ENCODE data around the gene TBKBP1.

The TBKBP1 gene

GRCh38 chr17:47716375-47716774, 22.4 kb downstream of the TBKBP1 start:
- no peak for DNase-seq

- DNase-seq, result peak in 1 of 2 experiments; percentile 30
Observed at GRCh38 chr17:47717261-47717697, 23.3 kb downstream of the TBKBP1 start.

- no peak for DNase-seq
Observed at GRCh38 chr17:47717979-47718621, 24.1 kb downstream of the TBKBP1 start.

- DNase-seq, result no peak
Observed at GRCh38 chr17:47718634-47719405, 24.9 kb downstream of the TBKBP1 start.

GRCh38 chr17:47719411-47720152, 25.6 kb downstream of the TBKBP1 start:
- peak; percentile 24 to 33 for DNase-seq

- DNase-seq, result no peak
Observed at GRCh38 chr17:47720196-47720595, 26.2 kb downstream of the TBKBP1 start.

- DNase-seq, result no peak
Observed at GRCh38 chr17:47720754-47721533, 27.0 kb downstream of the TBKBP1 start.

- no peak for DNase-seq
Observed at GRCh38 chr17:47721725-47722124, 27.8 kb downstream of the TBKBP1 start.

GRCh38 chr17:47724705-47725104, 30.7 kb downstream of the TBKBP1 start:
- DNase-seq, result no peak

GRCh38 chr17:47725446-47726111, 31.6 kb downstream of the TBKBP1 start:
- no peak for DNase-seq

- DNase-seq, result no peak
Observed at GRCh38 chr17:47726796-47727703, 33.1 kb downstream of the TBKBP1 start.

- DNase-seq, result no peak
Observed at GRCh38 chr17:47727704-47728036, 33.7 kb downstream of the TBKBP1 start.

GRCh38 chr17:47728214-47728877, 34.4 kb downstream of the TBKBP1 start:
- no peak for DNase-seq

GRCh38 chr17:47729476-47729875, 35.5 kb downstream of the TBKBP1 start:
- no peak for DNase-seq

- no peak for DNase-seq
Observed at GRCh38 chr17:47730681-47731080, 36.7 kb downstream of the TBKBP1 start.

- DNase-seq, result no peak
Observed at GRCh38 chr17:47731396-47731795, 37.4 kb downstream of the TBKBP1 start.

- no peak for DNase-seq
Observed at GRCh38 chr17:47732399-47733046, 38.6 kb downstream of the TBKBP1 start.

GRCh38 chr17:47733047-47733673, 39.2 kb downstream of the TBKBP1 start, which contains the start of gene TBX21:
Gene TBX21, plus strand, starts transcription at chr17:47733236. Its CDS starts 219 bp downstream, at chr17:47733455.
- DNase-seq, result peak; percentile 80 to 84

- no peak for DNase-seq
Observed at GRCh38 chr17:47733674-47734410, 39.9 kb downstream of the TBKBP1 start.
